Esophagus muscularis mucosa (tissue), 4 donors: Measurements from ENCODE around the gene SPAG17.

Experiments
- CTCF ChIP-seq, 3 experiments: fragments of 200-600 bp in 2 of 3; fragments of 450-650 bp in 1 of 3; sonication (generic) in 2 of 3; IDR thresholded peaks; one replicate each; pipeline ENCODE4 v1.5.1; 2017 to 2019; ENCODE audit warnings: antibody characterized with exemption in 3 of 3, mild to moderate bottlenecking in 2 of 3, moderate library complexity in 1 of 3
- EP300 ChIP-seq: sonication (generic); formaldehyde crosslinking; IDR thresholded peaks from one replicate; pipeline ENCODE4 v1.6.1; 2017; ENCODE audit warnings: antibody characterized with exemption
- POLR2A ChIP-seq: fragments of 450-650 bp; IDR thresholded peaks from one replicate; pipeline ENCODE4 v1.6.1; 2017; ENCODE audit warnings: antibody characterized with exemption, moderate library complexity, mild to moderate bottlenecking, low read depth
- POLR2AphosphoS5 ChIP-seq, 2 donors: sonication (generic); formaldehyde crosslinking; IDR thresholded peaks; one replicate each; pipeline ENCODE4 v1.6.1; 2017; ENCODE audit warnings: antibody characterized with exemption in 2 of 2

GRCh38 chr1:118210051-118210722 is 25.2 kb upstream of the SPAG17 start:
- TF ChIP-seq POLR2A (no peak), CTCF (IDR thresholded peaks at IDR 0.05) (no peak), POLR2AphosphoS5 (IDR thresholded peaks at IDR 0.05) (no peak), EP300 (no peak)
